ENCODE results near the gene RDH5. TPM values are rescaled to one million over a fixed set of nuclear protein-coding genes. Genes with fewer than 3 reads are reported as not detected.

The RDH5 gene, protein sequence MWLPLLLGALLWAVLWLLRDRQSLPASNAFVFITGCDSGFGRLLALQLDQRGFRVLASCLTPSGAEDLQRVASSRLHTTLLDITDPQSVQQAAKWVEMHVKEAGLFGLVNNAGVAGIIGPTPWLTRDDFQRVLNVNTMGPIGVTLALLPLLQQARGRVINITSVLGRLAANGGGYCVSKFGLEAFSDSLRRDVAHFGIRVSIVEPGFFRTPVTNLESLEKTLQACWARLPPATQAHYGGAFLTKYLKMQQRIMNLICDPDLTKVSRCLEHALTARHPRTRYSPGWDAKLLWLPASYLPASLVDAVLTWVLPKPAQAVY
- polyA plus RNA-seq (2011; rRNA removed) (4.9 and 5.2 TPM in 2 replicates), polyA minus RNA-seq (2011; rRNA and poly(A)+ RNA removed) (4.2 and 7.1 TPM in 2 replicates)

DNA sequence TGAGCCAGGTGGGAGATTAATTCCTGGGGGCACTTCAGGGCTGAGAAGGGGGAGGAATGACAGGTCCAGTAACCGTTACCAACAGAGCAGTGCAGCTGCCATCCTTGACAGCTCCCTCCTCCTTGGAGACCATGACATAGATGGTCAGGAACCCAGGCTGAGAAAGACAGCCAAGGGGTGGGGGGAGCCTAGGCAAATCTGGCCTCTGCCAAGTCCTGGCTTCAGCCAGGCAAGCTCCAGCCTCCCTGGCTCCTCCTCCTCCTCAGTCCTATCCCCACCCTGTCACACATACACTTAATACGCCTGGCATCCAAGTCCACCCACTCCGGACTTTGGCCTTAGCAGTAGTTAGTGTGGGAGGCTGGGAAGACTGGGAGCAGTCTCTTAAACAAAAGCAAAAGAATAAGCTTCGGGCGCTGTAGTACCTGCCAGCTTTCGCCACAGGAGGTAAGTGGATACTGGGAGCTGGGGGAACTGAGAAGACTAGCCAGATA, at the start of gene RDH5:
RDH5 (plus strand) TSS at position 323 of the 494 bp plus-strand sequence. CDS start 792 bp downstream, outside the sequence.
- H3K9me3 ChIP-seq (ENCODE audit: control insufficient read depth, insufficient read depth, low read length) = no peaks in the 10 kb centered on the region; the same call in 1 of the 2 replicates
- ChIA-PET CTCF (interaction anchor here (0.8 to 1.5 kb wide), 5 partner anchors 9 to 100 kb away, joined by 3 to 7 read pairs (median 4); partner anchors contain the start of gene CD63), POLR2A (interaction anchor here (0.6 to 3.2 kb wide), 2 partner anchors 10 to 121 kb away, joined by 3 to 17 read pairs; no protein-coding TSS in a partner anchor)
- TF ChIP-seq, protein P1, sequence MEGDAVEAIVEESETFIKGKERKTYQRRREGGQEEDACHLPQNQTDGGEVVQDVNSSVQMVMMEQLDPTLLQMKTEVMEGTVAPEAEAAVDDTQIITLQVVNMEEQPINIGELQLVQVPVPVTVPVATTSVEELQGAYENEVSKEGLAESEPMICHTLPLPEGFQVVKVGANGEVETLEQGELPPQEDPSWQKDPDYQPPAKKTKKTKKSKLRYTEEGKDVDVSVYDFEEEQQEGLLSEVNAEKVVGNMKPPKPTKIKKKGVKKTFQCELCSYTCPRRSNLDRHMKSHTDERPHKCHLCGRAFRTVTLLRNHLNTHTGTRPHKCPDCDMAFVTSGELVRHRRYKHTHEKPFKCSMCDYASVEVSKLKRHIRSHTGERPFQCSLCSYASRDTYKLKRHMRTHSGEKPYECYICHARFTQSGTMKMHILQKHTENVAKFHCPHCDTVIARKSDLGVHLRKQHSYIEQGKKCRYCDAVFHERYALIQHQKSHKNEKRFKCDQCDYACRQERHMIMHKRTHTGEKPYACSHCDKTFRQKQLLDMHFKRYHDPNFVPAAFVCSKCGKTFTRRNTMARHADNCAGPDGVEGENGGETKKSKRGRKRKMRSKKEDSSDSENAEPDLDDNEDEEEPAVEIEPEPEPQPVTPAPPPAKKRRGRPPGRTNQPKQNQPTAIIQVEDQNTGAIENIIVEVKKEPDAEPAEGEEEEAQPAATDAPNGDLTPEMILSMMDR (IDR thresholded peaks at IDR 0.05; ENCODE audit: low read depth, low read length) = no peak
- DNase-seq (ENCODE audit: low read depth, low spot score) = no peak
- 0 out of 2 replicates have a peak within 1 kb of the TSS, but pooled peaks have one; percentile 12 for H3K4me3 ChIP-seq (ENCODE audit: low read depth, low read length)
- no peaks in the 10 kb centered on the region for H3K27me3 ChIP-seq (ENCODE audit: control insufficient read depth, insufficient read depth, low read length)
- peak within 1 kb of the TSS; percentile 79 for H3K27ac ChIP-seq (ENCODE audit: low read depth, low read length)

DNA sequence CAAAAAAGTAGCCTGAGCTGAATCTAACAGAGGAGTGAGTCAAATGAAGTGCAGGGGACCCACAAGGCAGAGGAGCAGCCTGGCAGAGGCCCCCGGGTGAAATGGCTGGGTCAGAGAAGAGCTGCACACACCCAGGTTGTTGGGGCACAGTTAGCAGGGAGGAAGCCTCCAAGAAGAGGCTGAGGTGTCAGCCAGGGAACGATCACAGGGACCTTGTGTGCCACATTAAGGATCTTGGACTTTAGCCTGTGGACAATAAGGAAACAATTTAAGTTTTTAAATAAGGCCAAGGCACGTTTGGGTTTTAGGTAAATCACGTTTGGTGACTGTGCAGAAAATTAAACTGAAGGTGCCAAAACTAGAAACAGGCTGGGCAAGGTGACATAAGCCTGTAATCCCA, 48.4 kb upstream of the RDH5 start:
- POLR2A ChIA-PET = no interaction called here
- CTCF ChIA-PET = interaction anchor here (3.9 kb wide), 1 partner anchor 16 kb away, joined by 14 read pairs; no protein-coding TSS in a partner anchor
- H3K9me3 ChIP-seq (ENCODE audit: control insufficient read depth, insufficient read depth, low read length) = no peaks in the 10 kb centered on the region
- TF ChIP-seq, protein P1 (IDR thresholded peaks at IDR 0.05; ENCODE audit: low read depth, low read length) = no peak
- H3K27me3 ChIP-seq (ENCODE audit: control insufficient read depth, insufficient read depth, low read length) = peaks cover 12% of the 10 kb centered on the region
- DNase-seq (ENCODE audit: low read depth, low spot score) = no peak
- no peak overlapping the region for H3K27ac ChIP-seq (ENCODE audit: low read depth, low read length)
- H3K4me3 ChIP-seq (ENCODE audit: low read depth, low read length) = no peak overlapping the region

DNA sequence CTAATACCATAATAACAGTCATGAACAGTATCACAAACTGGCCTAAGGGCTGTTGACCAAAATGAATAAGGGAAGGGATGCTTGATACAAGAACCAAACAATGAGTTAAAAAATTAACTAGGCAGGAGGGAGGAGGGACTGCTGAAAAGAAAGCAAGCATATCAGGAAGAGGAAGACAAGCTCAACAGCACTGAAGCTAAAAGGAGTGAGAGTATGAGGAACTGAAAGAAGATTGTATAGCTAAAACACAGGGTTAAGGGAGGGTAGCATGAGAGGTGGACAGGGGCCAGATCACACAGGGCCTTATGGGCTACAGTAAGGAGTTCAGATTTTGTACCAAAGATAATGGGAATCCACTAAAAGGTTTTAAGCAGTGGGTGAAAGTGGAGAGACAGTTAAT, 46.6 kb upstream of the RDH5 start:
- ChIA-PET POLR2A (no interaction called here), CTCF (interaction anchor here (0.8 to 1.6 kb wide), 2 partner anchors 18 to 1466 kb away, joined by 3 to 9 read pairs; no protein-coding TSS in a partner anchor)
- peaks cover 12% of the 10 kb centered on the region for H3K27me3 ChIP-seq (ENCODE audit: control insufficient read depth, insufficient read depth, low read length)
- H3K27ac ChIP-seq (ENCODE audit: low read depth, low read length) = no peak overlapping the region
- TF ChIP-seq, protein P1 (IDR thresholded peaks at IDR 0.05; ENCODE audit: low read depth, low read length) = no peak
- no peaks in the 10 kb centered on the region for H3K9me3 ChIP-seq (ENCODE audit: control insufficient read depth, insufficient read depth, low read length)
- no peak for DNase-seq (ENCODE audit: low read depth, low spot score)
- H3K4me3 ChIP-seq (ENCODE audit: low read depth, low read length) = no peak overlapping the region

DNA sequence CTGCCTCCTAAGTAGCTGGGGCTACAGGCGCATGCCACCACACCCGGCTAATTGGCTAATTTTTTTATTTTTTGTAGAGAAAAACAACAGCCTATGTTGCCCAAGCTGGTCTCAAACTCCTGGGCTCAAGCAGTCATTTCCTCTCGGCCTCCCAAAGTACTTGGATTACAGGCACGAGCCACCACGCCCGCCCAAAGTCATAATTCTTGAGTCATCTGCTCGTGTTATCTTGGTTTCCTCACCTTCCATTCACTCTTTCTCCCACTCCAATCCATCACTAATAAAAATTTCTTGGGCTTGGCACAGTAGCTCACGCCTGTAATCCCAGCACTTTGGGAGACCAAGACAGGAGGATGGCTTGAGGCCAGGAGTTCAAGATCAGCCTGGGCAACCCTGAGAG, 44.5 kb upstream of the RDH5 start:
- CTCF ChIA-PET = no interaction called here
- POLR2A ChIA-PET = no interaction called here
- Histone ChIP-seq H3K27me3 (ENCODE audit: control insufficient read depth, insufficient read depth, low read length) (peaks cover 12% of the 10 kb centered on the region), H3K27ac (ENCODE audit: low read depth, low read length) (no peak overlapping the region), H3K4me3 (ENCODE audit: low read depth, low read length) (no peak overlapping the region), H3K9me3 (ENCODE audit: control insufficient read depth, insufficient read depth, low read length) (no peaks in the 10 kb centered on the region)
- no peak for DNase-seq (ENCODE audit: low read depth, low spot score)
- TF ChIP-seq, protein P1 (IDR thresholded peaks at IDR 0.05; ENCODE audit: low read depth, low read length) = no peak

DNA sequence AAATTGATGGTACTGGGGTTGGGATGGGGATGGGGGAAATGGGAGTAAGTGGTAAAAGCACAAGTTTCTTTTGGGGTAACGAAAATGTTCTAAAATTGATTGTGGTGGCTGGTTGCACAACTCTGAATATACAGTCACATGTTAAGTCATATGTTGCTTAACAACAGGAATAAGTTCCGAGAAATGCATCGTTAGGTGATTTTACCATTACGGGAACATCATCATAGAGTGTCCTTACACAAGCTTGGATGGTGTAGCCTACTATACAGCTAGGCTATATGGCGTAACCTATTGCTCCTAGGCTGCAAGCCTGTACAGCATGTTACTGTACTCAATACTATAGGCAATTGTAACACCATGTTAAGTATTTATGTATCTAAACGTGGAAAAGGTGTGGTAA, 43.5 kb upstream of the RDH5 start:
- TF ChIP-seq, protein P1 (IDR thresholded peaks at IDR 0.05; ENCODE audit: low read depth, low read length) = no peak
- POLR2A ChIA-PET = no interaction called here
- no peak for DNase-seq (ENCODE audit: low read depth, low spot score)
- peaks cover 10% of the 10 kb centered on the region for H3K27me3 ChIP-seq (ENCODE audit: control insufficient read depth, insufficient read depth, low read length)
- no peak overlapping the region for H3K27ac ChIP-seq (ENCODE audit: low read depth, low read length)
- CTCF ChIA-PET = interaction anchor here (1.1 kb wide), 1 partner anchor 21 kb away, joined by 9 read pairs; no protein-coding TSS in a partner anchor
- H3K4me3 ChIP-seq (ENCODE audit: low read depth, low read length) = no peak overlapping the region
- no peaks in the 10 kb centered on the region for H3K9me3 ChIP-seq (ENCODE audit: control insufficient read depth, insufficient read depth, low read length)
